NCI-H69 (cell line): ENCODE measurements around the gene GPR34.

Experiments
- DNase-seq: peaks from one replicate; lab custom pipeline; 2025; lab: John Stamatoyannopoulos, UW

GPR34 gene

DNA sequence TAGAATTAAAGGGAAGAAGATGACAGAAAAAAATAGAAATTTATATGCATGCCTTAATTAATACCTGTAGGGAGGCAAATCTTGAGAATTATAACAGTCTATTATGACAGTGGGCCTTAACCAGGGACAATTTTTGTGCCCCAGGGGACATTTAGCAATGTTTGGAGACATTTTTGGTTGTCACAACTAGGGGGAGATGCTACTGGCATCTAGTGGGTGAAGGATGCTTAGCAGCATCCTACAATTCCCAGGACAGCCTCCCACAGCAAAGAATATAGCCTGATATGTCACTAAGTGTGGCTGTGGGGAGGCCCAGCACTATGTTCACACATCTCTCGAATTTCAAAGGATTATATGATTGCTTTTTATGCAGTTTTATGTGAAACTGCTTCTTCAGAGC is 45.8 kb downstream of the GPR34 start:
- peak; percentile 43 for DNase-seq

DNA sequence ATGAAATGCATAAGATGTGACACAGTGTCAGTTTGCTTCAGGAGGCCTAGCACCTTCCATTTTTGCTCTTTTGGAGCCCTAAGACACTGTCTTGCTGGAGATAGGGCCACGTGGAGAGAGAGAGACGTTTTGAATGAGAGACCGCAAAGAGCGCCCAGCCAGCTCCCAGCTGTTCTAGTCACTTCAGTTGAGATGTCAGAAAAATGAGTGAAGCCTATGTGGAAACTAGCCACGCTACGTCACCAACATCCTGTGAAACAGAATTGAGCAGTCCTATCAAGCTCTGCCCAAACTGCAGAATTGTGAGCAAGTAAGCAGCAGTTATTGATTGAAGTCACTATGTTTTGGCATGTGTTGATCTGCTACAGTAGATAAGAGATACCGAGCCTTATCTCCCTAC is 48.3 kb downstream of the GPR34 start:
- DNase-seq = no peak

DNA sequence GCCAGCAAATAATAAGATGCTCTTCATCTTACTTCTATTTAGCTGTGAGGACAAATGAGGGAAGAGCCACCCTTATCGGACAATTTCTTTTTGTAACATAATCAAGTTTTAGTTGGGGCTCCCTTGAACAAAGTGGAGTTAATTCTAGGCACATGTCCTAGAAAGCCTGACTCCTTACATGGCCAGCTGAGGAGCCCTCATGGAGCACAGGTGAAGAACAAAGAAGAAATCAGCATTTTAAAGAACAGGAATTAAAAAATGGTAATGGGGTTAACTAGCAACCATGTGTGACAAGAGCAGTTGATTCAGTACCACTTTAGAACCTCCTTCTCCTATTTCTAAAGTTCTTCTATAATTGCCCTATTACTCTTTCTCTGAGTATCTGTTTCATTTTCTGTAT is 51.1 kb downstream of the GPR34 start:
- DNase-seq = no peak
